Trophoblast cell (in vitro differentiated cells and primary cell): Measurements from ENCODE around the gene C6orf163.

ENCODE experiments used
- DNase-seq, 2 donors: peaks; one replicate each; pipeline ENCODE4 v3.0.0-alpha.2; 2016
- H2AFZ ChIP-seq: 2 replicates; pipeline ENCODE4 v1.6.1; 2013; ENCODE audit warnings: low read length, moderate library complexity, mild to moderate bottlenecking; ENCODE audit not compliant: insufficient read depth, poor library complexity
- H2AK5ac ChIP-seq: 2 replicates; pipeline ENCODE4 v1.6.1; 2013; ENCODE audit warnings: mild to moderate bottlenecking, low read length
- H2BK120ac ChIP-seq: 2 replicates; pipeline ENCODE4 v1.6.1; 2013; ENCODE audit warnings: low read length, mild to moderate bottlenecking, moderate library complexity; ENCODE audit not compliant: insufficient read depth, poor library complexity
- H2BK12ac ChIP-seq: 2 replicates; pipeline ENCODE4 v1.6.1; 2013; ENCODE audit warnings: mild to moderate bottlenecking, low read length, moderate library complexity
- H2BK5ac ChIP-seq: 2 replicates; pipeline ENCODE4 v1.6.1; 2013; ENCODE audit warnings: low read length, low read depth, moderate library complexity, mild to moderate bottlenecking; ENCODE audit not compliant: poor library complexity
- H3K14ac ChIP-seq: 2 replicates; pipeline ENCODE4 v1.6.1; 2013; ENCODE audit warnings: mild to moderate bottlenecking, low read length
- H3K18ac ChIP-seq: 2 replicates; pipeline ENCODE4 v1.6.1; 2013; ENCODE audit warnings: mild to moderate bottlenecking, low read length
- H3K23ac ChIP-seq: 2 replicates; pipeline ENCODE4 v1.6.1; 2013; ENCODE audit warnings: low read length
- H3K27ac ChIP-seq: 2 replicates; pipeline ENCODE4 v1.5.1; 2013; ENCODE audit warnings: low read depth, mild to moderate bottlenecking, inconsistent platforms, low read length, moderate library complexity
- H3K27me3 ChIP-seq: 2 replicates; pipeline ENCODE4 v1.6.1; 2013; ENCODE audit warnings: inconsistent platforms, mild to moderate bottlenecking, low read length, moderate library complexity; ENCODE audit not compliant: insufficient read depth
- H3K36me3 ChIP-seq, 2 experiments: 1 replicate in 1 of 2; 2 replicates in 1 of 2; pipeline ENCODE4 v1.6.1; 2013; ENCODE audit warnings: low read length in 2 of 2, mild to moderate bottlenecking in 2 of 2, moderate library complexity in 1 of 2; ENCODE audit not compliant: insufficient read depth in 2 of 2, control insufficient read depth in 1 of 2
- H3K4ac ChIP-seq: 2 replicates; pipeline ENCODE4 v1.6.1; 2013; ENCODE audit warnings: low read depth, mild to moderate bottlenecking, low read length, moderate library complexity
- H3K4me1 ChIP-seq, 2 experiments: 1 replicate in 1 of 2; 2 replicates in 1 of 2; pipeline ENCODE4 v1.6.1; 2013; ENCODE audit warnings: low read length in 2 of 2, mild to moderate bottlenecking in 2 of 2, moderate library complexity in 1 of 2; ENCODE audit not compliant: insufficient read depth in 2 of 2, control insufficient read depth in 1 of 2
- H3K4me2 ChIP-seq: 2 replicates; pipeline ENCODE4 v1.6.1; 2013; ENCODE audit warnings: inconsistent platforms, mild to moderate bottlenecking, low read length, moderate library complexity
- H3K4me3 ChIP-seq: 2 replicates; pipeline ENCODE4 v1.5.1; 2013; ENCODE audit warnings: mild to moderate bottlenecking, low read depth, low read length, inconsistent platforms
- H3K79me1 ChIP-seq: one replicate; pipeline ENCODE4 v1.6.1; 2013; ENCODE audit warnings: low read length
- H3K79me2 ChIP-seq: 2 replicates; pipeline ENCODE4 v1.6.1; 2013; ENCODE audit warnings: low read length, mild to moderate bottlenecking; ENCODE audit not compliant: control insufficient read depth, insufficient read depth, poor library complexity
- H3K9ac ChIP-seq: 2 replicates; pipeline ENCODE4 v1.6.1; 2013; ENCODE audit warnings: mild to moderate bottlenecking, low read length
- H3K9me3 ChIP-seq: 2 replicates; pipeline ENCODE4 v1.6.1; 2013; ENCODE audit warnings: low read depth, mild to moderate bottlenecking, control low read depth, inconsistent platforms, low read length; ENCODE audit not compliant: insufficient read depth
- H4K12ac ChIP-seq: 2 replicates; pipeline ENCODE4 v1.6.1; 2013; ENCODE audit warnings: low read depth, mild to moderate bottlenecking, low read length, moderate library complexity
- H4K8ac ChIP-seq: 2 replicates; pipeline ENCODE4 v1.6.1; 2013; ENCODE audit warnings: low read depth, mild to moderate bottlenecking, low read length, moderate library complexity
- H4K91ac ChIP-seq: one replicate; pipeline ENCODE4 v1.6.1; 2013; ENCODE audit warnings: low read depth, mild to moderate bottlenecking, low read length, moderate library complexity
- WGBS: extraction: QIAGEN DNeasy Blood & Tissue Kit; methylation state at CpG from one replicate; pipeline ENCODE4 v1.1.7; 2013; ENCODE audit warnings: missing lambda C conversion rate; ENCODE audit not compliant: insufficient read length, insufficient coverage; ENCODE audit errors: extremely low coverage; 5-methylcytosine and 5-hydroxymethylcytosine counted together

C6orf163 gene

GRCh38 chr6:87376643-87377042, 32.0 kb downstream of the C6orf163 start:
- H2AFZ ChIP-seq, result no peak overlapping the region
- no peak overlapping the region for H4K12ac ChIP-seq
- no peak overlapping the region for H3K4me2 ChIP-seq
- H3K4ac ChIP-seq, result no peak overlapping the region
- H3K4me1 ChIP-seq, result no peaks in the 10 kb centered on the region
- no peak overlapping the region for H3K9ac ChIP-seq
- no peak overlapping the region for H2BK12ac ChIP-seq
- H3K79me2 ChIP-seq, result no peaks in the 10 kb centered on the region
- H3K36me3 ChIP-seq, result no peaks in the 10 kb centered on the region
- no peaks in the 10 kb centered on the region for H3K79me1 ChIP-seq
- H3K9me3 ChIP-seq, result no peaks in the 10 kb centered on the region
- WGBS, result no CpG with 5 or more reads among the region's 2 CpGs
- no peak overlapping the region for H3K23ac ChIP-seq
- no peaks in the 10 kb centered on the region for H3K27me3 ChIP-seq
- no peak overlapping the region for H3K18ac ChIP-seq
- no peak overlapping the region for H3K14ac ChIP-seq
- H4K8ac ChIP-seq, result no peak overlapping the region
- H3K27ac ChIP-seq, result no peak overlapping the region
- no peak overlapping the region for H2AK5ac ChIP-seq
- no peak for DNase-seq
- H2BK5ac ChIP-seq, result no peak overlapping the region
- no peak overlapping the region for H2BK120ac ChIP-seq
- H3K4me3 ChIP-seq, result no peak overlapping the region
- H4K91ac ChIP-seq, result no peak overlapping the region

GRCh38 chr6:87378947-87379346, 34.3 kb downstream of the C6orf163 start:
- H2AK5ac ChIP-seq, result no peak overlapping the region
- H3K14ac ChIP-seq, result no peak overlapping the region
- H2BK120ac ChIP-seq, result no peak overlapping the region
- H3K9ac ChIP-seq, result no peak overlapping the region
- WGBS, result no CpG with 5 or more reads among the region's 4 CpGs
- no peak overlapping the region for H3K4me2 ChIP-seq
- no peaks in the 10 kb centered on the region for H3K79me2 ChIP-seq
- H2AFZ ChIP-seq, result no peak overlapping the region
- peaks cover 0 to 1% of the 10 kb centered on the region in 2 experiments for H3K36me3 ChIP-seq
- DNase-seq, result no peak
- no peak overlapping the region for H3K4me3 ChIP-seq
- no peaks in the 10 kb centered on the region for H3K4me1 ChIP-seq
- no peak overlapping the region for H4K91ac ChIP-seq
- no peak overlapping the region for H4K12ac ChIP-seq
- no peaks in the 10 kb centered on the region for H3K9me3 ChIP-seq
- H3K27me3 ChIP-seq, result no peaks in the 10 kb centered on the region
- no peak overlapping the region for H3K4ac ChIP-seq
- no peak overlapping the region for H3K27ac ChIP-seq
- no peaks in the 10 kb centered on the region for H3K79me1 ChIP-seq
- no peak overlapping the region for H3K23ac ChIP-seq
- H4K8ac ChIP-seq, result no peak overlapping the region
- no peak overlapping the region for H2BK12ac ChIP-seq
- no peak overlapping the region for H3K18ac ChIP-seq
- H2BK5ac ChIP-seq, result no peak overlapping the region

- H4K91ac ChIP-seq, result no peak overlapping the region
- H3K9me3 ChIP-seq, result no peaks in the 10 kb centered on the region
- no peak overlapping the region for H4K8ac ChIP-seq
- no peak overlapping the region for H3K14ac ChIP-seq
- no peak overlapping the region for H2BK12ac ChIP-seq
- H2AFZ ChIP-seq, result no peak overlapping the region
- H3K79me1 ChIP-seq, result no peaks in the 10 kb centered on the region
- H3K18ac ChIP-seq, result no peak overlapping the region
- no peak overlapping the region for H2BK5ac ChIP-seq
- no peaks in the 10 kb centered on the region for H3K79me2 ChIP-seq
- H2AK5ac ChIP-seq, result no peak overlapping the region
- no peak overlapping the region for H4K12ac ChIP-seq
- no peak overlapping the region for H3K4me2 ChIP-seq
- no peak for DNase-seq
- no peak overlapping the region for H3K4ac ChIP-seq
- no peak overlapping the region for H3K23ac ChIP-seq
- no CpG with 5 or more reads among the region's 5 CpGs for WGBS
- H3K27me3 ChIP-seq, result no peaks in the 10 kb centered on the region
- no peak overlapping the region for H3K4me3 ChIP-seq
- H3K4me1 ChIP-seq, result no peaks in the 10 kb centered on the region
- no peak overlapping the region for H2BK120ac ChIP-seq
- H3K36me3 ChIP-seq, result peaks cover 0 to 1% of the 10 kb centered on the region in 2 experiments
- H3K27ac ChIP-seq, result no peak overlapping the region
- H3K9ac ChIP-seq, result no peak overlapping the region
Observed at GRCh38 chr6:87382861-87383260, 38.2 kb downstream of the C6orf163 start.

GRCh38 chr6:87384038-87384437, 39.4 kb downstream of the C6orf163 start:
- no peak overlapping the region for H3K4me3 ChIP-seq
- H3K9me3 ChIP-seq, result no peaks in the 10 kb centered on the region
- H4K12ac ChIP-seq, result no peak overlapping the region
- no peak overlapping the region for H2BK5ac ChIP-seq
- no peak overlapping the region for H2AK5ac ChIP-seq
- H3K79me2 ChIP-seq, result no peaks in the 10 kb centered on the region
- H3K4me2 ChIP-seq, result no peak overlapping the region
- H3K79me1 ChIP-seq, result no peaks in the 10 kb centered on the region
- H3K9ac ChIP-seq, result no peak overlapping the region
- H3K4ac ChIP-seq, result no peak overlapping the region
- no peak overlapping the region for H3K18ac ChIP-seq
- DNase-seq, result no peak
- no peak overlapping the region for H2BK12ac ChIP-seq
- H3K23ac ChIP-seq, result no peak overlapping the region
- no peak overlapping the region for H2BK120ac ChIP-seq
- no CpG with 5 or more reads among the region's 1 CpG for WGBS
- no peaks in the 10 kb centered on the region for H3K4me1 ChIP-seq
- peaks cover 0 to 1% of the 10 kb centered on the region in 2 experiments for H3K36me3 ChIP-seq
- no peak overlapping the region for H4K91ac ChIP-seq
- H2AFZ ChIP-seq, result no peak overlapping the region
- no peak overlapping the region for H3K14ac ChIP-seq
- no peak overlapping the region for H3K27ac ChIP-seq
- no peaks in the 10 kb centered on the region for H3K27me3 ChIP-seq
- H4K8ac ChIP-seq, result no peak overlapping the region
